Mucosa of stomach (tissue), 1 donor: ENCODE results near the gene TMEM30B.
"Not testable (repeated sequence)": the region's sequence is repeated elsewhere in the genome, so short reads cannot be mapped to it uniquely, and the experiment has no call there.

Source experiments
- H3K27me3 ChIP-seq: one replicate; pipeline ENCODE4 v1.7.0; 2013; ENCODE audit warnings: mild to moderate bottlenecking, low read length; ENCODE audit not compliant: control insufficient read depth, insufficient read depth
- H3K36me3 ChIP-seq: one replicate; pipeline ENCODE4 v1.7.0; 2013; ENCODE audit warnings: low read length; ENCODE audit not compliant: control insufficient read depth, insufficient read depth
- H3K4me1 ChIP-seq: one replicate; pipeline ENCODE4 v1.7.0; 2013; ENCODE audit warnings: mild to moderate bottlenecking, low read length; ENCODE audit not compliant: control insufficient read depth, insufficient read depth
- H3K4me3 ChIP-seq: one replicate; pipeline ENCODE4 v1.7.0; 2013; ENCODE audit warnings: low read length
- H3K9ac ChIP-seq: one replicate; pipeline ENCODE4 v1.7.0; 2013; ENCODE audit warnings: mild to moderate bottlenecking, low read length, moderate library complexity
- H3K9me3 ChIP-seq: one replicate; pipeline ENCODE4 v1.7.0; 2013; ENCODE audit warnings: mild to moderate bottlenecking, low read length, moderate library complexity; ENCODE audit not compliant: control insufficient read depth
- donor health status: Pancreatic carcinoma.

The TMEM30B gene

GRCh38 chr14:61320806-61321384 lies 39.8 kb upstream of the TMEM30B start:
- Histone ChIP-seq H3K9me3 (no peaks in the 10 kb centered on the region), H3K27me3 (peaks cover 5% of the 10 kb centered on the region), H3K4me1 (no peaks in the 10 kb centered on the region), H3K4me3 (peak overlapping the region; percentile 42), H3K36me3 (no peaks in the 10 kb centered on the region), H3K9ac (peak overlapping the region; percentile 70)

DNA sequence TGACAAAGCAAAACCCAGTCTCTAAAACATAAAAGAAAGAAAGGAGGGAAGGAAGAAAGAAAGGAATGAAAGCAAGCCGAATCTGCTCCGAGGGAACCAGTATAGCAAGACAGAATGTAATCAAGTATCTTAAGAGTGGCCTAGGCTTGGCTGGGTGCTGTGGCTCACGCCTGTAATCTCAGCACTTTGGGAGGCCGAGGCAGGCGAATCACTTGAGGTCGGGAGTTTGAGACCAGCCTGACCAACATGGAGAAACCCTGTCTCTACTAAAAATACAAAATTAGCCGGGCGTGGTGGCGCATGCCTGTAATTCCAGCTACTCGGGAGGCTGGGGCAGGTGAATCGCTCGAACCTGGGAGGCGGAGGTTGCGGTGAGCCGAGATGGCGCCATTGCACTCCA lies 39.0 kb upstream of the TMEM30B start:
- not testable (repeated sequence) for H3K9ac ChIP-seq, H3K4me3 ChIP-seq, H3K9me3 ChIP-seq, H3K27me3 ChIP-seq, H3K36me3 ChIP-seq, H3K4me1 ChIP-seq

- Histone ChIP-seq H3K4me3 (no peak overlapping the region), H3K9ac (no peak overlapping the region), H3K4me1 (no peaks in the 10 kb centered on the region), H3K27me3 (peaks cover 5% of the 10 kb centered on the region), H3K36me3 (no peaks in the 10 kb centered on the region), H3K9me3 (no peaks in the 10 kb centered on the region)
Measured at GRCh38 chr14:61319706-61320105, 38.6 kb upstream of the TMEM30B start.

GRCh38 chr14:61319086-61319485 lies 37.9 kb upstream of the TMEM30B start:
- H3K9me3 ChIP-seq, result no peaks in the 10 kb centered on the region
- H3K27me3 ChIP-seq, result peaks cover 5% of the 10 kb centered on the region
- H3K4me1 ChIP-seq, result no peaks in the 10 kb centered on the region
- H3K4me3 ChIP-seq, result no peak overlapping the region
- no peaks in the 10 kb centered on the region for H3K36me3 ChIP-seq
- no peak overlapping the region for H3K9ac ChIP-seq

GRCh38 chr14:61315313-61315712 lies 34.2 kb upstream of the TMEM30B start:
- H3K4me1 ChIP-seq, result no peaks in the 10 kb centered on the region
- no peak overlapping the region for H3K9ac ChIP-seq
- H3K4me3 ChIP-seq, result no peak overlapping the region
- H3K27me3 ChIP-seq, result no peaks in the 10 kb centered on the region
- no peaks in the 10 kb centered on the region for H3K9me3 ChIP-seq
- H3K36me3 ChIP-seq, result no peaks in the 10 kb centered on the region

- not testable (repeated sequence) for H3K36me3 ChIP-seq, H3K9me3 ChIP-seq, H3K4me1 ChIP-seq, H3K27me3 ChIP-seq, H3K9ac ChIP-seq, H3K4me3 ChIP-seq
Measured at GRCh38 chr14:61308701-61309100, 27.6 kb upstream of the TMEM30B start.

DNA sequence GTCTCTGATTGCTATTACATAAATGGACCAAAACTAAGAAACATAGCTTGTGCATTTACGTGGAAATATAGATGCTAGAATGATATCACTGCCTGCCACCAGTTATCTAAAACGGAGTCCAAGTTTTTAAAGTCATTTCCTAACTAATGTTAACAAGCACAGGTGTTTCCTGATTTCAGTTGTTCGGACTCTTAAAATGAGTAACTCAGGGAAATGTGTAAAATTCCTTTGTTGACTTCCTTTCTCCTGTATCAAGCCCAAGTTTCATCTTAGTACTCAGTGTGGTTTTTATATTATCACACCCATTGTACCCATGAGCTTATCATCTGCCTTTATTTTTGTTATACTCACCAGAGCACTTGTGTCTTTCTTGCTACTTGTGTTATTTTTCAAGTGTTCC lies 27.1 kb upstream of the TMEM30B start:
- H3K4me3 ChIP-seq, result no peak overlapping the region
- no peaks in the 10 kb centered on the region for H3K36me3 ChIP-seq
- no peaks in the 10 kb centered on the region for H3K27me3 ChIP-seq
- H3K9me3 ChIP-seq, result no peaks in the 10 kb centered on the region
- H3K9ac ChIP-seq, result no peak overlapping the region
- H3K4me1 ChIP-seq, result no peaks in the 10 kb centered on the region

DNA sequence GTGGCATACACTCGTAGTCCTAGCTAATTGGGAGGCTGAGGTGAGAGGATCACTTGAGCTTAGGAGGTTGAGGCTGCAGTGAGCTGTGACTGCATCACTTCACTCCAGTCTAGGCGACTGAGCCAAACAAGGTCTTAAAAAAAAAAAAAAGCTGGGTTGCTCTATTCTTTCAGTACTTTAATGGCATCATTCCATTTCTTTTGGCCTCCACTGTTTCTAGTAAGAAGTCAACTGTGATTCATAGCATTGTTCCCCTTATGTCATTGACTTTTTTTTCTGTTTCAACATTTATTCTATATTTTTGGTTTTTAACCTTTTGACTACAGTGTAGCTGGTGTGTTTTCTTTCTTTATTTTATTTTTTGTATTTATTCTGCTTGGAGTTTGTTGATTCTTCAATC lies 23.6 kb upstream of the TMEM30B start:
- Histone ChIP-seq H3K27me3 (no peaks in the 10 kb centered on the region), H3K4me3 (no peak overlapping the region), H3K9ac (no peak overlapping the region), H3K4me1 (no peaks in the 10 kb centered on the region), H3K9me3 (no peaks in the 10 kb centered on the region), H3K36me3 (no peaks in the 10 kb centered on the region)

DNA sequence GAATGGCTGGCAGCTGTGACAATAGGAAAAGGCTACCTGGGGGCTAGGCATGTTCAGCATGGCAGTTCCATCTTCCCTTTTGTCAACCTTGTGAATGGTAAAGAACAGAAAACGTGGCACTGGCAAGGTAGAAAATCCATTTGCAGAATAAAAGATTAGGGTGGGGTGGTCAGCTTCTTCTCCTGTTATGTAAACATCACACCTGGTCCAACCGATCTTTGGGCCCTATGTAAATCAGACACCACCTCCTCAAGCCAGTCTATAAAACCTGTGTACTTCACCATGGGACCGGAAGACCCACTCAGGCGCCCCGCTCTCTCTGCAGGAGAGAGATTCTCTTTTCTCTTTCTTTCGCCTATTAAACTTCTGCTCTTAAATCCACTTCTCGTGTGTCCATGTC lies 19.6 kb upstream of the TMEM30B start:
- no peak overlapping the region for H3K4me3 ChIP-seq
- H3K9ac ChIP-seq, result no peak overlapping the region
- H3K36me3 ChIP-seq, result no peaks in the 10 kb centered on the region
- H3K9me3 ChIP-seq, result no peaks in the 10 kb centered on the region
- peaks cover 14% of the 10 kb centered on the region for H3K4me1 ChIP-seq
- H3K27me3 ChIP-seq, result no peaks in the 10 kb centered on the region

- H3K36me3 ChIP-seq, result no peaks in the 10 kb centered on the region
Measured at GRCh38 chr14:61300209-61300608, 19.1 kb upstream of the TMEM30B start.

DNA sequence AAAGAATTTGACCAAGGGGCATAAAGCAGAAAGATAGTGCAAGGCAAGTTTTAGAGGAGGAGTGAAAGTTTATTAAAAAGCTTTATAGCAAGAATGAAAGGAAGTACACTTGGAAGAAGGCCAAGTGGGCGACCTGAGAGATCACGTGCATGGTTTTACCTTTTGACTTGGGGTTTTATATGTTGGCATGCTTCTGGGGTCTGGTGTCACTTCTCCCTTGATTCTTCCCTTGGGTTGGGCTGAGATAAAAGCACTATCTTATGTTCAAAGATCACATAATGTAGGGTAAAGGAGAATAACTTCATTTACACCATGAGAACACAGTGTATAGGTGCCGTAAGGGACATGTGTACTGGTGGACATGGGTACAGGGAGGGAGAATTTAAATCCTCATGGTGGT lies 17.7 kb upstream of the TMEM30B start:
- Histone ChIP-seq H3K9ac (no peak overlapping the region), H3K27me3 (no peaks in the 10 kb centered on the region), H3K9me3 (no peaks in the 10 kb centered on the region), H3K36me3 (no peaks in the 10 kb centered on the region), H3K4me1 (peaks cover 14% of the 10 kb centered on the region), H3K4me3 (no peak overlapping the region)

More at GRCh38 chr14:61300209-61300608, 19.1 kb upstream of the TMEM30B start:
- H3K9ac ChIP-seq, result no peak overlapping the region
- no peak overlapping the region for H3K4me3 ChIP-seq
- H3K4me1 ChIP-seq, result peaks cover 14% of the 10 kb centered on the region
- no peaks in the 10 kb centered on the region for H3K27me3 ChIP-seq
- H3K9me3 ChIP-seq, result no peaks in the 10 kb centered on the region

- Histone ChIP-seq H3K4me1 (peaks cover 14% of the 10 kb centered on the region), H3K9me3 (no peaks in the 10 kb centered on the region), H3K9ac (no peak overlapping the region), H3K4me3 (no peak overlapping the region), H3K27me3 (no peaks in the 10 kb centered on the region), H3K36me3 (no peaks in the 10 kb centered on the region)
Measured at GRCh38 chr14:61297581-61297980, 16.4 kb upstream of the TMEM30B start.
